Sigmoid colon (tissue), 4 donors: ENCODE results near the gene FBLIM1.

ENCODE experiments used
- CTCF ChIP-seq, 4 experiments: fragments of 450-650 bp in 3 of 4; fragments of 200-600 bp in 1 of 4; IDR thresholded peaks; one replicate each; pipeline ENCODE4 v1.5.1; 2016 to 2019; ENCODE audit warnings: antibody characterized with exemption in 4 of 4, mild to moderate bottlenecking in 3 of 4, moderate library complexity in 2 of 4
- EP300 ChIP-seq, 4 donors: sonication (generic); formaldehyde crosslinking; IDR thresholded peaks; one replicate each; pipeline ENCODE4 v1.6.1; 2017; ENCODE audit warnings: antibody characterized with exemption in 4 of 4

GRCh38 chr1:15717418-15718125 is 41.0 kb upstream of the FBLIM1 start:
- TF ChIP-seq CTCF (IDR thresholded peaks at IDR 0.05) (no peak), EP300 (IDR thresholded peaks at IDR 0.05) (no peak)
